ACHN (cell line): ENCODE measurements around the gene PSMD13.
"Not testable (repeated sequence)": the region's sequence is repeated elsewhere in the genome, so short reads cannot be mapped to it uniquely, and the experiment has no call there.

Experiments
- DNase-seq: peaks from one replicate; pipeline ENCODE4 v3.0.0-alpha.2; 2015
- in situ Hi-C: cut with HindIII; loops from 2 replicates; pipeline ENCODE4 v1.10.0; 2017; ENCODE audit warnings: low sequenced_read_pairs, low pct_ligation_motif_present, low pct_unique_long_range_greater_than_20kb

PSMD13 gene

DNA sequence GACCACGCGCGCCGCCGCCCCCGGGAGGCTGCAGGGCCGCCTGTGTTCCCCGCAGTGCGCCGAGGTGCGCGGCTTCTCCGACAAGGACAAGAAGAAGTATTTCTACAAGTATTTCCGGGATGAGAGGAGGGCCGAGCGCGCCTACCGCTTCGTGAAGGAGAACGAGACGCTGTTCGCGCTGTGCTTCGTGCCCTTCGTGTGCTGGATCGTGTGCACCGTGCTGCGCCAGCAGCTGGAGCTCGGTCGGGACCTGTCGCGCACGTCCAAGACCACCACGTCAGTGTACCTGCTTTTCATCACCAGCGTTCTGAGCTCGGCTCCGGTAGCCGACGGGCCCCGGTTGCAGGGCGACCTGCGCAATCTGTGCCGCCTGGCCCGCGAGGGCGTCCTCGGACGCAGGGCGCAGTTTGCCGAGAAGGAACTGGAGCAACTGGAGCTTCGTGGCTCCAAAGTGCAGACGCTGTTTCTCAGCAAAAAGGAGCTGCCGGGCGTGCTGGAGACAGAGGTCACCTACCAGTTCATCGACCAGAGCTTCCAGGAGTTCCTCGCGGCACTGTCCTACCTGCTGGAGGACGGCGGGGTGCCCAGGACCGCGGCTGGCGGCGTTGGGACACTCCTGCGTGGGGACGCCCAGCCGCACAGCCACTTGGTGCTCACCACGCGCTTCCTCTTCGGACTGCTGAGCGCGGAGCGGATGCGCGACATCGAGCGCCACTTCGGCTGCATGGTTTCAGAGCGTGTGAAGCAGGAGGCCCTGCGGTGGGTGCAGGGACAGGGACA, 44.1 kb downstream of the PSMD13 start:
- in situ Hi-C loops: no loop called here
- no peak for DNase-seq

DNA sequence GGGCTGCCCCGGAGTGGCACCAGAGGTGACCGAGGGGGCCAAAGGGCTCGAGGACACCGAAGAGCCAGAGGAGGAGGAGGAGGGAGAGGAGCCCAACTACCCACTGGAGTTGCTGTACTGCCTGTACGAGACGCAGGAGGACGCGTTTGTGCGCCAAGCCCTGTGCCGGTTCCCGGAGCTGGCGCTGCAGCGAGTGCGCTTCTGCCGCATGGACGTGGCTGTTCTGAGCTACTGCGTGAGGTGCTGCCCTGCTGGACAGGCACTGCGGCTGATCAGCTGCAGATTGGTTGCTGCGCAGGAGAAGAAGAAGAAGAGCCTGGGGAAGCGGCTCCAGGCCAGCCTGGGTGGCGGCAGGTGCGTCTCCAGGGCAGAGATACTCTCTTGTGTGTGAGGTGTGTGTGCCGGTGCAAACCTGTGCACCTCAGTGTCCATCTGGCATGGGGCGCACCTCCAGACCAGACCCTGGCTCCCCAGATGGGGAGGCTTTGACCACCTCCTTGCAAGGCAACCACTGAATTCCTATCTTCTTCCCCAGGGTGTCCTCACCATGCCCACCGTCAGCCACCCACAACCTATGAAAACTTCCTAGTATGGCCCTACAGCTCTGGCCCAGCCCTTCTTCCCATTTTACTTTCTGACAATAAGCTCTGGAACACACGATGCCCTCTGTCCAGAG, 44.8 kb downstream of the PSMD13 start:
- no peak for DNase-seq
- in situ Hi-C loops: no loop called here

DNA sequence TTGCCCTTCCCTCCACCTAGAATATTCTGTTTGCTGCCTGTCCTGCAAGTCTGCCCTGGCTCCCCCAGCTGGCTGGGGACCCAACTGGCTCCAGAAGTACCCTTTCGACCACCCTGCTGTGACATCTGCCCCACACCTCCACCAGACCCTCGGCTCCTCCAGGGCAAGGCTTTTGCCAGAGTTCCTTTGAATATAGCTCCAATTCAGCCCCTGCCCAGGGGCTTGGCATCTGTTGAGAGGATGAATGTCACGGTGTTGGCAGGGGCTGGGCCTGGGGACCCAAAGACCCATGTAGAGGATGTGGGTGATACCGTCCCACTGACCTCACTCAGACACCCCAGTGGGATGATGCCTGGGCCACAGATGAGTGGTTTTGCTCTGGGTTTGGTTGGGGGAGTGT, 45.4 kb downstream of the PSMD13 start:
- in situ Hi-C loops: no loop called here
- no peak for DNase-seq

DNA sequence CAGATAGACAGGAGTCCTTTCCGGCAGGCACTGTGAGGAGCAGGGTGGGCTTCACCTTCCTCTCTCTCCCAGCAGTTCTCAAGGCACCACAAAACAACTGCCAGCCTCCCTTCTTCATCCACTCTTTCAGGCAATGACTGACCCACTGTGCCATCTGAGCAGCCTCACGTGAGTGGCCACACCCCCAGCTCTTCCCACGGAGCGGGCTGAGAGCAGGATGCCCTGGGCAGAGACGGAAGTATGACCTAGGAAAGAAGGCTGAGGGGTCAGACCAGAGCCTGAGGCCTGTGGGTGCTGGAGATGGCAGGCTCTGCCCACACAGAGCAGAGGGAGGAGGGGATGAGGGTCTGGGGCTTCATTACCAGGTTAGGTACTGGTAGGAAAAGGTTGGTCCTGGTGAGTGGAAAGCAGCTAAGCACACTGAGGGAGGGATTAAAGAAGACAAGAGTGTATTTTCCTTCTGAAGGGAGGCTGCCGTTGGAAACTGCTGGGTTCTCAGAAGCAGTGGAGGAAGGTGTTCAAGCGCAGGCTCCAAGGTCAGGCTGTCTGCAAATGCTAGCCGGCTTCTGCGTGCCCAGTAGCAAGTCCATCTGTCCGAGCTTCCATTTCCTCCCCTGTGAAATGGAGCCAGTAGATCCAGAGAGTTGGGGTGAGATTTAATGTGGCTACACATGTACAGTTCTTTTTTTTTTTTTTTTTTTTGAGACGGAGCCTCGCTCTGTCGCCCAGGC, 46.0 kb downstream of the PSMD13 start:
- in situ Hi-C loops: no loop called here
- no peak for DNase-seq

DNA sequence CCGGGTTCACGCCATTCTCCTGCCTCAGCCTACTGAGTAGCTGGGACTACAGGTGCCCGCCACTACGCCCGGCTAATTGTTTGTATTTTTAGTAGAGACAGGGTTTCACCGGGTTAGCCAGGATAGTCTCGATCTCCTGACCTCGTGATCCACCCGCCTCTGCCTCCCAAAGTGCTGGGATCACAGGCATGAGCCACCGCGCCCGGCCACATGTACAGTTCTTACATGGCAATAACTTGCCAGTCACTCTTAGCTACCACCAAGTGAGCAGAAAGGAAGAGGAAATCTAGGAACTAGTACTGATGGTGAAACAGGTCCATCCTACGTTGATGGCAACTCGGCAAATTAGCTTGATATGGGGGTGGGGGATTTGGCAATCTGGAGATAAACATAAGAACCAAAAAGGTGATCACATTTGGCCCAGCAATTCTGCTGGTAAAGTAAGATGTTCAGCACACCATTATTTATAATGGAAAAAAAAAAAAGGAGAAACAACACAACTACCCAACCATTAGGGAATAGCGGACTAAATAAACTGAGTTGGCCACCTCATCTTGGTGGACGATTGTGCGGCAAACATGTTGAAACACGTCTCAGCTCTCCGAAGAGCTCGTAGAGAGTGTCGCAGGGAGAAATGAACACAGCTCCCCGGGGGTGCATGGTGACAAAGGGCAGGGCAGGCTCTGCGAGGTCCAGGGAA, 46.8 kb downstream of the PSMD13 start:
- in situ Hi-C loops: no loop called here

DNA sequence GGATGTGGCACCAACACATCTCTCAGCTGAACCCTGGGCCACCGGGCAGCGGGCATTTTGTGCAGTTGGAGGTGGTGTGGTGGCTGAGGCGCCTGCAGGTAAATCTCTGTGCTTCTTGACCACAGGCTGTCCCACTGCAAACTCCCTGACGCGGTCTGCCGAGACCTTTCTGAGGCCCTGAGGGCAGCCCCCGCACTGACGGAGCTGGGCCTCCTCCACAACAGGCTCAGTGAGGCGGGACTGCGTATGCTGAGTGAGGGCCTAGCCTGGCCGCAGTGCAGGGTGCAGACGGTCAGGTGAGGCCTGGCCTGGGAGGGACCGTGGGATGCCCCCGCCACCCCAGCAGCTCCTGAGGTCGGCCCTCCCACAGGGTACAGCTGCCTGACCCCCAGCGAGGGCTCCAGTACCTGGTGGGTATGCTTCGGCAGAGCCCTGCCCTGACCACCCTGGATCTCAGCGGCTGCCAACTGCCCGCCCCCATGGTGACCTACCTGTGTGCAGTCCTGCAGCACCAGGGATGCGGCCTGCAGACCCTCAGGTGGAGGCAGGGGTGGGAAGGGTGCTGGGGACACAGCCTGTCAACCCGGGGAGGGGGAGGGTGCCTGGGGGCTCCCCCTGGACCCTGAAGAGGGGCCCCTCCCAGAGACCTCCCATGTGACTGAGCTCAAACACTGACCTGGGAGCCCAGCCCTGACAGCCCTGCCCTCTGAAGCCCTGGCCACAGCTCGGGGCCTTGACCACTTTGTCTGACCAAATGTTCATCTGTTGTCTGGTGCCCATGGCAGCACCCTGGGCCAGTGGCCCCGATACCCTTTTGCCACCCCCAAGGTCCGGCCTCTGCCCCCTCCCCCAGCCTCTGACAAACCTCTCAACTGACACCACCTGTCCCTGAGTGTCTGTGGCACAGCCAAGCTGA, 47.6 kb downstream of the PSMD13 start:
- in situ Hi-C loops: no loop called here
- DNase-seq: no peak

More for the DNA sequence above, 46.8 kb downstream of the PSMD13 start:
- no peak for DNase-seq

DNA sequence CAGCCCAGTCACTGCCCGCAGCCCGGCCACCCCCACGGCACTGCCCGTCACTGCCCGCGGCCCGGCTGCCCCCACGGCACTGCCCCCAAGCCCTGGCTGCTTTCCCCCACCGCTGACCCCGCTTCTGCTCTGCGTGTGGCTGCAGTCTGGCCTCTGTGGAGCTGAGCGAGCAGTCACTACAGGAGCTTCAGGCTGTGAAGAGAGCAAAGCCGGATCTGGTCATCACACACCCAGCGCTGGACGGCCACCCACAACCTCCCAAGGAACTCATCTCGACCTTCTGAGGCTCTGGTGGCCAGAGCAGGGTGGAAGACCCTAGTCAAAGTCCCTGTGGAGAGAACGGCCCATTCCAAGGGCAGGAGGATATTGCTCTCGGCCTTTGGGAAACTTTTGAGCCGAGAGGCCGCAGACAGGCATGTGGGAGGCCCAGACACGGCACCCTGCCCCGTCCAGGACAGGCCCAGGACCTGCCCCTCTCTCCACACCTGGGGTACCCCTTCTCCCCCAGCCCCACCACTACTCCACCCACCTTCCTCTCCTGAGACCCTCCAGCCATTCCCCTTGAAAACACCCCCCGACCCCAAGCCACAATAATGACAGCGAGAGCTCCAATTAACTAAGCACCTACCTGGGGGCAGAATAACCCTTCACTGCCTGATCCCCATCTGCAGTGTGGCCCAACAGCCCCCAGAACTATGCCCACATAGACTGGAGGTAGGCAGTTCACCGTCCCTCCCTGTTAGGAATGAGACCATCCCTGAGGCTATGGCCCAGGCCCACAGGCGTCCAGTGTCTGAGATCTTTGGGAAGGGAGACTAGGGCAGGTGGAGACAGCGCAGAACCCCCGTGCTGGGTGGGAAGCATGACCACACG, 48.5 kb downstream of the PSMD13 start:
- no peak for DNase-seq
- in situ Hi-C loops: no loop called here

DNA sequence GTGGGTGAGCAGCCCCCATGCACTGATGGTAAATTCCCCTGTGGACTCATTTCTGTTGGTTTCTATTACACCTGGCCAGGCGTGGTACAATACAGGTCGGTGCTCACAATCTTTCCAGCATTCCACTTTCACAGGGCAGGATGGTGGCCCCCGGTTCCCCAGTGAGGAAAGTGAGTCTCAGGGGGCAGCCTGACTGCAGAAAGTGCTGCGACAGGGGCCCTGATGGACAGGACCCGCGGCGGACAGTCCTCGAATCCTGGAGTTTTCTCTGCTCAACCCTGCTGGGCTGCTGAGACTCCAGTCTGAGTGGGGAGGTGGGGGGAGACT, 49.1 kb downstream of the PSMD13 start:
- DNase-seq: no peak
- in situ Hi-C loops: no loop called here

DNA sequence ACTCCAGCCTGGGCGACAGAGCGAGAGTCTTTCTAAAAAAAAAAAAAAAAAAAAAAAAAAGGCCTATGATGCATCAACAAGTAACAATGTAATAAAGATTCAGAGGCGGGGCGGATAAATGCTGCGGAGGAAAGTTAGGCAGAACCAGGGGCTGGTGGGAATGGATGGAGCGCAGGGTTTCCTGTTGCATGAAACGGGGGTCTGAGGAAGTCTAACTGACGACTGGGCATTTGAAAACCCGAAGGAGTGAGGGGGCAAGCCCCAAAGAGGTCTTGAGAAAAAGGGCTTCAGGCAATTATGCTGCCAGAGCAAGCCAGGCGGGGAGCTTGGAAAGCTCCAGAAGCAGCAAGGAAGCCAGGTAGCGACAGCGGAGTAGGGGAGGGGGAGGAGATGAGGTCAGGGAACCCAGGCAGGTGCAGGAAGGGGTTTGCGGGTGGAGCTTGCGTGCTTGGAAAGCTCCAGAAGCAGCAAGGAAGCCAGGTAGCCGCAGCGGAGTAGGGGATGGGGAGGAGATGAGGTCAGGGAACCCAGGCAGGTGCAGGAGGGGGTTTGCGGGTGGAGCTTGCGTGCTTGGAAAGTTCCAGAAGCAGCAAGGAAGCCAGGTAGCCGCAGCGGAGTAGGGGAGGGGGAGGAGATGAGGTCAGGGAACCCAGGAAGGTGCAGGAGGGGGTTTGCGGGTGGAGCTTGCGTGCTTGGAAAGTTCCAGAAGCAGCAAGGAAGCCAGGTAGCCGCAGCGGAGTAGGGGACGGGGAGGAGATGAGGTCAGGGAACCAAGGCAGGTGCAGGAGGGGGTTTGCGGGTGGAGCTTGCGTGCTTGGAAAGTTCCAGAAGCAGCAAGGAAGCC, 50.4 kb downstream of the PSMD13 start:
- in situ Hi-C loops, DNase-seq: not testable (repeated sequence)

DNA sequence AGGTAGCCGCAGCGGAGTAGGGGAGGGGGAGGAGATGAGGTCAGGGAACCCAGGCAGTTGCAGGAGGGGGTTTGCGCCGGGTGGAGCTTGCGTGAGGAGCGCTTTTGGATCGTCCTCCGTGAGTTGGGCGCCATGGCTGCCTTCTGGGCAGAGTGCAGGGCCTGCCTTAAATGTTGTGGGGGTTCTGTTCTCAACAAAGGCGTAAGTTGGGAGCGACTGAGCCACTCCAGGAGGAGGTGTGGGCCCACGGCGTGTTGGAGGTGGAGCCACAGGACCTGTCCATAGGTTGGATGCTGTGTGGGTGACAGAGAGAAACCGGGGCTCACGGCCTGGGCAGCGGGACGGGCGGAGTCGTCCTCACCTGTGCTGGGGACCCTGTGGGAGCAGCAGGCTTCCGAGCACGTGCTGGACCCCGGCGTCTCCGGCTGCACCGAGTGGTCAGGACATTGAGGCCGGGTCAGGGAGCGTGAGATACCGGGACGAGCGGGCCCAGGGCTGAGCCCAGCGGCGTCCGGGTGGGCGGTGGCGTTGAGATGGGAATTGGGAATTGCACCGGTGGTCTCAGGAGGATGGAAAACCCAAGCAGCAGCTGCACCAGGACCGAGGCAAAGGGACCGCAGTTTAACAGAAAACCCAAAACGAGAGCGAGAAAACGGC, 51.2 kb downstream of the PSMD13 start:
- in situ Hi-C loops: no loop called here
- DNase-seq: no peak

DNA sequence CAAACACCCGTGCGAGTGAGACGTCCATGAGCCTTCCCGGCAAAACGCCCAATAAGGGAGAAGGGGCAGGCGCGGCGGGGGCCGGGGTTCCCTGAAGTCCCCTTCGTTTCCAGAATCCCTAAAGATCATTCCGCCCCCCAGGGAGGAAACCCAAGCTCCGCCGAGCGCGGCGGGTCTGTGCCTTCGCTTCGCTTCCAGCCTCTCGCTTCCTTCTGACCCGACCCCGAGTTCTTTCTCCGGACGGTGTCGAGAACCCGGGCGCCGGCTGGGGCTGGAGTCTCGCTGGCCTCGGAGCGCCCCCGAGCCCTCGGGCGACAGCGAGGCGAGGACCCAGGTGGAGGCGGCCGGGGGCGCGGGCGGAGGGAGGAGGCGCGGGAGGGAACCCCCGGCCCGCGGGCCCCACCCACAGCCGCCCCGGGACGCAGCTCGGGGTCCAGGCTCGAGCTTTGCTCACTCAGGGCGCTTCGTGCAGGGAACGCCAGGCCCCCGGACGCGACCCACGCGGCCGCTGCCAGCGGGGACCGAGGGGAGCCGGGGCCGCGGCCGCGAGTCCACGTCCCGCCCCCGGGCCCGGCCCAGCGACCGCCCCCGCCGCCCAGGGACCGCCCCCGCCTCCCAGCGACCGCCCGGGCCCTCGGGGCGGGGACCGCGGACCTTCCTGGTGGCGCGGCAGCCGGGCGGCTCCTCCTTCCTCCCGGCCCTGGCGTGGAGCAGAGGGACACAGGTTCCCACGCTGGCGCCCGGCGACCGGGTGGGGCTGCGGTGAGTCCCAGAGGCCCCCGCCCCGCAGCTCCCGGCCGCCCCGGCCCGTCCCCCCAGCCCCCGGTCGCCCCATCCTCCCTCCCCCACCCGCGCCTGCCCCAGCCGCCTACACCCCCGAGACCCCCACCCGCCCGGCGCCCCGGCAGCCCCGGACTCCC, 52.0 kb downstream of the PSMD13 start, which contains the start of gene PGGHG:
Gene PGGHG (plus strand): TSS at position 649 of the 920 bp plus-strand sequence. CDS start 691 bp downstream, outside the sequence.
- peak; percentile 36 for DNase-seq
- in situ Hi-C loops: no loop called here

DNA sequence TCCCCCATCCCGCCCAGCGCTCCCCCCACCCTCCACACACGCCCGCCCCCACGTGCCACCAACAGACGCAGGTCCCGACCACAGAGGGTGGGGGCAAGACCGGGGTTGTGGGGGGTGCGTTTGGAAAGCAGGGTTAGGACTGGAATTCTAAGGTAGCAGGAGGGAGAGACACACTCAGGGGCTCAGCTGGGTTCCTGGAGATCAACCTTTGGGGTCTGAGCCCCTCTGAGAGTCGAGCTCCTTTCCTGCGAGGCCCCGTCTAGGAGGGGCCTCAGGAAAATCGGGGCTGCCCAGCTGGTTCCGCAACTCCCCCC, 52.6 kb downstream of the PSMD13 start:
- no peak for DNase-seq
- in situ Hi-C loops: no loop called here

DNA sequence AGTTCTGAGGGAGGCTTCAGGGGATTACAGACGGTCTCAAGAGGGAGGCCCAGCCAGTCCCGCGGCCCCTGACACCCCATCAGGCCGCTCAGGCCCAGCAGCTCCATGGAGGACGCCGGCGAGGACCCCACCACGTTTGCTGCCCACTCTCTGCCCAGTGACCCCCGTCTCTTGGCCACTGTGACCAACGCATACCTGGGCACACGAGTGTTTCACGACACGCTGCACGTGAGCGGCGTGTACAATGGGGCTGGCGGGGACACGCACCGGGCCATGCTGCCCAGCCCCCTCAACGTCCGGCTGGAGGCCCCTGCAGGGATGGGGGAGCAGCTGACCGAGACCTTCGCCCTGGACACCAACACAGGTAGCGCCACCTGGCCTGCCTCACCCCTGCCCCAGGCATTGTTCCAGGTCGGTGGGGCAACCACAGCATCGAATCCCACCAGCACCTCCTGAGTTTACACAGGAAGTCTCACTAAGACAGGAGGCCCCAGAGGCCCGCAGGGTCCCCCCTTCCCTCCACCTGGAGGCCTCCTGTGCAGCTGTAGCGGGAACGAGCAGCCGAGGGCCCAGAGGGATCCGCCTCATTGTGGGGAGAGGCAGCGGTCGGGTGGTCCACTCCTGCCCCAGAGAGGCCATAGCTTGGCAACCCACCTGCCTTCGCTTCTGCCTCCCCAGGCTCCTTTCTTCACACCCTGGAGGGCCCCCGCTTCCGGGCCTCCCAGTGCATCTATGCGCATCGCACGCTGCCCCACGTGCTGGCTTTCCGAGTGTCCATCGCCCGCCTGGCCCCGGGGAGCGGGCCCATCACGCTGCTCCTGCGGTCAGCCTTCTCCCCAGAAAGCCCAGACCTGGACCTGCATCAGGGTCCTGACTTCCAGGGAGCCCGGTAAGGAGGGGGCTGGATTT, 53.2 kb downstream of the PSMD13 start:
- in situ Hi-C loops: no loop called here
- DNase-seq: no peak

DNA sequence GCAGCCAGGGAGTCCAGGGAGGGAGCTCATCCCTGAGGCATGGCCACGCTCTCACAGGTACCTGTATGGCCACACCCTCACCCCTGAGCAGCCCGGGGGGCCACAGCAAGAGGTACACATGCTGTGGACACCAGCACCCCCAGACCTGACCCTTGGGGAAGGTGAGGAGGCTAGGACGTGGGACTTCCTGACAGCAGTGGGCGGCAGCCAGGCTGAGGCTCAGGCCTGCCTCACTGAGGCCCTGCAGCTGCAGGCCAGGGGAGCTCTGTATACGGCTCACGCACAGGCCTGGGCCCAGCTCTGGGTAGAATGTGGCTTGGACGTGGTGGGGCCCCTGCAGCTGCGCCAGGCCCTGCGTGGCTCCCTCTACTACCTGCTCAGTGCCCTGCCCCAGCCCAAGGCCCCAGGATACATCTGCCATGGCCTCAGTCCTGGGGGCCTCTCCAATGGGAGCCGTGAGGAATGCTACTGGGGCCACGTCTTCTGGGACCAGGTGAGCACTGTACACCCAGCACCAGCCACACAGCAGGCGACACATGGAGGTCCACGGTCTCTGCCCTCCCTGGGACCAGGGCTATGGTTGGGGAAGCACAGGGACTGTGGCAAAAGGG, 54.0 kb downstream of the PSMD13 start:
- in situ Hi-C loops: no loop called here
- no peak for DNase-seq
